Stimulated activated naive B cell treated with anti-CD40 and anti-IgM and Interleukin-4, amounts not matched to agents 10 μg/mL and 1 μg/mL and 100 μg/mL, for 72 hours (primary cell): ENCODE measurements around the gene PHC3.
"Not testable (repeated sequence)": the region's sequence is repeated elsewhere in the genome, so short reads cannot be mapped to it uniquely, and the experiment has no call there.

Experiments used
- ATAC-seq, 2 donors: fragments of 150-1000 bp; cut with Tn5 transposase; replicated peaks; 2 replicates each; pipeline ENCODE4 v1.10.0; 2021; ENCODE audit warnings: moderate library complexity in 1 of 2
- DNase-seq: peaks from one replicate; pipeline ENCODE4 v3.0.0; 2021
- H3K27ac Mint-ChIP-seq: one replicate; pipeline ENCODE4 v1.8.0; 2022; ENCODE audit warnings: mild to moderate bottlenecking, mixed read lengths
- H3K27me3 Mint-ChIP-seq, 2 donors: one replicate each; pipeline ENCODE4 v1.8.0; 2022; ENCODE audit warnings: mixed read lengths in 2 of 2
- H3K36me3 Mint-ChIP-seq, 2 donors: one replicate each; pipeline ENCODE4 v1.8.0; 2022; ENCODE audit warnings: mixed read lengths in 2 of 2, mild to moderate bottlenecking in 1 of 2
- H3K4me1 Mint-ChIP-seq, 2 donors: one replicate each; pipeline ENCODE4 v1.8.0; 2022; ENCODE audit warnings: mixed read lengths in 2 of 2, mild to moderate bottlenecking in 1 of 2
- H3K4me3 Mint-ChIP-seq, 2 donors: one replicate each; pipeline ENCODE4 v1.8.0; 2022; ENCODE audit warnings: mild to moderate bottlenecking in 2 of 2, mixed read lengths in 2 of 2, moderate library complexity in 1 of 2
- H3K9me3 Mint-ChIP-seq, 2 donors: one replicate each; pipeline ENCODE4 v1.8.0; 2022; ENCODE audit warnings: mixed read lengths in 2 of 2, mild to moderate bottlenecking in 1 of 2

The PHC3 gene

GRCh38 chr3:170128977-170129431, 52.5 kb downstream of the PHC3 start:
- DNase-seq (no peak), ATAC-seq (peak; percentile 78 to 79)
- Mint-ChIP-seq H3K27ac (peak overlapping the region; percentile 75), H3K9me3 (peaks cover 0 to 4% of the 10 kb centered on the region in 2 donors), H3K27me3 (no peaks in the 10 kb centered on the region), H3K36me3 (peaks cover 30 to 33% of the 10 kb centered on the region in 2 donors), H3K4me1 (peaks cover 11 to 14% of the 10 kb centered on the region in 2 donors), H3K4me3 (peak overlapping the region; percentile 18 to 35)

GRCh38 chr3:170128259-170128976, 53.1 kb downstream of the PHC3 start:
- H3K27ac Mint-ChIP-seq, result peak overlapping the region; percentile 75

DNA sequence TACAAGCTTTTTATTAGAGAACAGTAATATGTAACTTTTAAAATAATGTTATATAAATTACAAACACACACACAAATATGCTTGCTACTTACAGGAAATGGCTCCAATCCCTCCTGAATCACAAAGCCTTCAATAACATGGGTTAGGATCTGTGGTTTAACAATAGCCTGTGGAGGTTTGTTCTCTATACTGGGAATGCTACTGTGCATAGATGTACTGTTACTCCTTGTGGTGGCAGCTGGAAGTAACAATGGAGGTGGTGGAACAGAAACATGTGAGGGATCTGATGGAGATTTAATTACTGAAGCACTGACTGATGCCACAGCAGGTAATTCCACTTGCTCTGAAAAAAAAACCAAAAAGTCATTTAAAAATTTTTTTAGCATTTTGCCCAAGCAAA, 64.4 kb downstream of the PHC3 start:
- peaks cover 20 to 27% of the 10 kb centered on the region in 2 donors for H3K36me3 Mint-ChIP-seq
- H3K9me3 Mint-ChIP-seq, result no peaks in the 10 kb centered on the region
- peaks cover 0 to 8% of the 10 kb centered on the region in 2 donors for H3K4me1 Mint-ChIP-seq
- H3K27ac Mint-ChIP-seq, result peak overlapping the region; percentile 5
- no peak for DNase-seq
- no peak for ATAC-seq
- no peaks in the 10 kb centered on the region for H3K27me3 Mint-ChIP-seq
- no peak overlapping the region for H3K4me3 Mint-ChIP-seq

More at GRCh38 chr3:170128259-170128976, 53.1 kb downstream of the PHC3 start:
- DNase-seq, result peak; percentile 35
- peaks cover 11 to 14% of the 10 kb centered on the region in 2 donors for H3K4me1 Mint-ChIP-seq
- H3K27me3 Mint-ChIP-seq, result no peaks in the 10 kb centered on the region
- peaks cover 26 to 28% of the 10 kb centered on the region in 2 donors for H3K36me3 Mint-ChIP-seq
- peak overlapping the region; percentile 18 to 35 for H3K4me3 Mint-ChIP-seq
- ATAC-seq, result peak; percentile 83 to 85
- peaks cover 0 to 2% of the 10 kb centered on the region in 2 donors for H3K9me3 Mint-ChIP-seq

GRCh38 chr3:170114165-170114564, 67.4 kb downstream of the PHC3 start:
- not testable (repeated sequence) for H3K9me3 Mint-ChIP-seq, DNase-seq, H3K4me3 Mint-ChIP-seq, ATAC-seq, H3K27ac Mint-ChIP-seq, H3K27me3 Mint-ChIP-seq
- H3K4me1 Mint-ChIP-seq, result peaks cover 8 to 17% of the 10 kb centered on the region in 2 donors
- H3K36me3 Mint-ChIP-seq, result peaks cover 26 to 36% of the 10 kb centered on the region in 2 donors

DNA sequence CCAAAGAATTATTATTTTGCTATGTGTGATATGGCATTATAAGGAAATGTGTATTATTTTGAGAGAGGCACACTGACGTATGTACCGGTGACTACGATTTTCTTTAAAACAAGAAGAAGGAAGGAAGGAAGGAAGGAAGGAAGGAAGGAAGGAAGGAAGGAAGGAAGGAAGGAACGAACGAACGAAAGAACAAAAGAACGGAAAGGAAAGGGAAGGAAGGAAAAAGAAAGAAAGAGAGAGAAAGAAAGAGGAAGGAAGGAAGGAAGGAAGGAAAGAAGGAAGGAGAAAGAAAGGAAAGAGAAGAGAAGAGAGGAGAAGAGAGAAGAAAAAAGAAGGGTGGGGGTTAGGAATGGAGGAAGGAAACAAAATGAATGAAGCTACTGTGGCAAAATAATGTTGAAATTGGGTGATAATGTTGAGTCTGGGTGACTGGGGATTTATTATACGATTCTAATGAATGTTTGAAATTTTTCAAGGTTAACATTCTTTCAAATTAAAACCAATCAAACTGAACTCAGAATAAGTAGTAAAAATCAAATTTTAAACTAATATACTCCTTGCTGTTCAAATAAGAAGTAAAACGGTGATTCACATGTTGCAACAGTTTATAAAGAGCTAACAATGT, 70.3 kb downstream of the PHC3 start:
- no peak for DNase-seq
- H3K9me3 Mint-ChIP-seq, result no peaks in the 10 kb centered on the region

DNA sequence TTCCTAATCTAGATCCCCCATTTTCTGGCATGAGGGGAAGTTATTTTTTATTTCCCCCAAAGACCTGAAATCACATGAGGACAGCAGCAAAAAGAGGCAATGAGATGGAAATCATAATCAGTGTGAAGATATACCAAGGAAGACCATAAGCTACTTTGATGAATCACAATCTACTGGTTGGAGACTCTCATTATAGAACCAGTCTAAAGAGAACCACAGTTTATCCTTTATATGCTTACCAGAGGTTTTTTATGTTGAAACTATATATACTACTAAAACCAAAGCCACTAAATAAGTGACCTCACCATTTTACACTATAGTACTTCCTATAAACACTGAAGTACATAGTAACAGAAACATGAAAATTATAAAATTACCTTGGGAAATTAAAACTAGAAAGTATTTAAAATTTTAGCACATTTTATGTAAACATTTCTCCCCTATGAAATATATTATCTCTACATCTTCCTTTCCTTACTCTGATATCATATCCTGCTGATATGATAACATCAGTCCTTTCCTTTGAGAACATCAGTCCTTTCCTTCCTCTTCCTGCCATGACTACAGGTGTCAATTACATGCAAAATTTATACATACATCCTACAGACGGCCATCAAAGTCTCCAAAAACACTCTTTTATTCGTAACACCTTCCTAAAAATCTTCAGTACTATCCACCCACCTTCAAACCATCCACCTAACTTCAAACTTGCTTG, 71.8 kb downstream of the PHC3 start:
- no peaks in the 10 kb centered on the region for H3K9me3 Mint-ChIP-seq
- no peaks in the 10 kb centered on the region for H3K27me3 Mint-ChIP-seq
- DNase-seq (no peak), ATAC-seq (no peak)
- peaks cover 8 to 10% of the 10 kb centered on the region in 2 donors for H3K4me1 Mint-ChIP-seq
- no peak overlapping the region for H3K4me3 Mint-ChIP-seq
- peaks cover 25 to 36% of the 10 kb centered on the region in 2 donors for H3K36me3 Mint-ChIP-seq
- H3K27ac Mint-ChIP-seq, result peak overlapping the region; percentile 32

More for the DNA sequence above, 70.3 kb downstream of the PHC3 start:
- Mint-ChIP-seq H3K27me3 (no peaks in the 10 kb centered on the region), H3K4me3 (no peak overlapping the region), H3K36me3 (peaks cover 28 to 41% of the 10 kb centered on the region in 2 donors), H3K4me1 (peaks cover 8 to 10% of the 10 kb centered on the region in 2 donors), H3K27ac (no peak overlapping the region)
- no peak for ATAC-seq

GRCh38 chr3:170108955-170109354, 72.6 kb downstream of the PHC3 start:
- no peaks in the 10 kb centered on the region for H3K27me3 Mint-ChIP-seq
- DNase-seq (no peak), ATAC-seq (no peak)
- H3K4me1 Mint-ChIP-seq, result peaks cover 8 to 10% of the 10 kb centered on the region in 2 donors
- no peaks in the 10 kb centered on the region for H3K9me3 Mint-ChIP-seq
- H3K4me3 Mint-ChIP-seq, result no peak overlapping the region
- no peak overlapping the region for H3K27ac Mint-ChIP-seq
- peaks cover 23 to 36% of the 10 kb centered on the region in 2 donors for H3K36me3 Mint-ChIP-seq

DNA sequence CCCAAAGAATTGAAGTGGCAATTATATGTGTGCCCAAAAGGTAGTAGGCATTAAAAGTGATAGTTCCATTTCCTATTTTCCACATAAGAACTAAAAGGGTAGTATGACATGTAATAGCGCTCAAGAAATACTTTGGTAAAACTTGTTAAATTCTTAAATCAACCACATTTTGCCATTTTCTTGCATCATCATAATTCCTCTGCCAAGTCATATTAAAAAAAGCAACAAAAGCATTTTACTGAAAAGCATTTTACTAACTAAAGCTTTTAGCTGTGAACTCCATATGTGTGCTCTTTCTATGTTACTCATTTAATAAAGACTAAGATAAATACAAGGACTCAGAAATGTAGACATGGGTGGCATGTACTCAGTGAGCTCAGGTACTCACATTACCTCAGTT, 73.6 kb downstream of the PHC3 start:
- Mint-ChIP-seq H3K27ac (peak overlapping the region; percentile 34), H3K27me3 (no peaks in the 10 kb centered on the region), H3K9me3 (no peaks in the 10 kb centered on the region), H3K4me3 (no peak overlapping the region), H3K36me3 (peaks cover 19 to 31% of the 10 kb centered on the region in 2 donors), H3K4me1 (peaks cover 8 to 10% of the 10 kb centered on the region in 2 donors)
- DNase-seq (no peak), ATAC-seq (no peak)

- H3K9me3 Mint-ChIP-seq, result no peaks in the 10 kb centered on the region
- no peak overlapping the region for H3K4me3 Mint-ChIP-seq
- peaks cover 12 to 28% of the 10 kb centered on the region in 2 donors for H3K36me3 Mint-ChIP-seq
- H3K4me1 Mint-ChIP-seq, result peaks cover 0 to 8% of the 10 kb centered on the region in 2 donors
- ATAC-seq (no peak), DNase-seq (no peak)
- H3K27me3 Mint-ChIP-seq, result no peaks in the 10 kb centered on the region
- H3K27ac Mint-ChIP-seq, result peak overlapping the region; percentile 25
These were observed 79.1 kb downstream of the PHC3 start for GRCh38 chr3:170102431-170102830.

GRCh38 chr3:170100944-170101343, 80.6 kb downstream of the PHC3 start:
- no peaks in the 10 kb centered on the region for H3K27me3 Mint-ChIP-seq
- H3K4me1 Mint-ChIP-seq, result peaks cover 0 to 8% of the 10 kb centered on the region in 2 donors
- H3K27ac Mint-ChIP-seq, result no peak overlapping the region
- DNase-seq (no peak), ATAC-seq (no peak)
- H3K9me3 Mint-ChIP-seq, result no peaks in the 10 kb centered on the region
- no peak overlapping the region for H3K4me3 Mint-ChIP-seq
- peaks cover 12 to 32% of the 10 kb centered on the region in 2 donors for H3K36me3 Mint-ChIP-seq

GRCh38 chr3:170098753-170099152, 82.8 kb downstream of the PHC3 start:
- Mint-ChIP-seq H3K9me3 (no peaks in the 10 kb centered on the region), H3K36me3 (peaks cover 18 to 51% of the 10 kb centered on the region in 2 donors), H3K27ac (no peak overlapping the region), H3K27me3 (no peaks in the 10 kb centered on the region), H3K4me3 (no peak overlapping the region), H3K4me1 (peaks cover 0 to 8% of the 10 kb centered on the region in 2 donors)
- DNase-seq (no peak), ATAC-seq (no peak)

DNA sequence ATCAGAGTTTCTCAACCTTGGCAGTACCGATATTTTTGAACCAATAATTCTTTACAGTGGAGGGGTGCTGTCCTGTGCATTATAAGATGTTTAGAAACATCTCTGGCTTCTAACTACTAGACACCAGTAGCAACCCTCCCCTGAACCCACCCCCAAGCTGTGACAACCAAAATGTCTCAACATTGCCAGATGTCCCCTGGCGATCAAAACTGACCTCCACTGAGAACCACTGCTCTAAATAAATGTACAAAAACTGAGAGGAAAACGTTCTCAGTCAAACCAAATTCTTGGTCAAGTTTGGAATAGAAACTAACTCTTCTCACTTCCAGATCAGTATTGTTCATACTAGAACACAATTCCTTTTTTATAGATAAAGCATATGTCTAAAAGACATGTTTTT, 85.2 kb downstream of the PHC3 start:
- no peaks in the 10 kb centered on the region for H3K9me3 Mint-ChIP-seq
- no peak overlapping the region for H3K4me3 Mint-ChIP-seq
- no peak for DNase-seq
- H3K36me3 Mint-ChIP-seq, result peaks cover 20 to 47% of the 10 kb centered on the region in 2 donors
- peaks cover 0 to 7% of the 10 kb centered on the region in 2 donors for H3K4me1 Mint-ChIP-seq
- H3K27me3 Mint-ChIP-seq, result no peaks in the 10 kb centered on the region
- H3K27ac Mint-ChIP-seq, result no peak overlapping the region
- ATAC-seq, result no peak

- peaks cover 0 to 7% of the 10 kb centered on the region in 2 donors for H3K4me1 Mint-ChIP-seq
- DNase-seq (no peak), ATAC-seq (no peak)
- H3K4me3 Mint-ChIP-seq, result no peak overlapping the region
- no peak overlapping the region for H3K27ac Mint-ChIP-seq
- H3K9me3 Mint-ChIP-seq, result no peaks in the 10 kb centered on the region
- peaks cover 22 to 51% of the 10 kb centered on the region in 2 donors for H3K36me3 Mint-ChIP-seq
- no peaks in the 10 kb centered on the region for H3K27me3 Mint-ChIP-seq
These were observed 85.8 kb downstream of the PHC3 start for GRCh38 chr3:170095771-170096170.

DNA sequence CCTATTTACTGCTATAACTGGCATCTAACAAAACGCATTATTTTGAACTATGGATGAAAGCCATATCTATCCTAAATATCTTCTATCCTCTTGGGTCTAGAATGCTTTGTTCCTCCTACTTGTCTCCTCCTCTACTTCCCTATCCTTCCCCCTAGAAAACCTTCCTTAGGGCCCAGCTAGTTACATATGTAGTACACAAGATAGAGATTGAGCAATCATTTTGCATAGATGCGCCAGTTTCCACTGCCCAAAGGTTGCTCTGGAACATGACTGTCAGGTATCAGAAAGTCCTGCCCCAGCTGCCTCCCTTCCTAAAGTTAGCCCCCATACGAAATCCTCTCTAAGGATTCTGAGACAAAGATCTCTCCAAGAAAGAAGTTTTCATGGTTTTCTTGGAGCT, 88.6 kb downstream of the PHC3 start:
- no peaks in the 10 kb centered on the region for H3K27me3 Mint-ChIP-seq
- DNase-seq (no peak), ATAC-seq (no peak)
- H3K4me1 Mint-ChIP-seq, result peaks cover 0 to 1% of the 10 kb centered on the region in 2 donors
- H3K4me3 Mint-ChIP-seq, result no peak overlapping the region
- H3K36me3 Mint-ChIP-seq, result peaks cover 19 to 40% of the 10 kb centered on the region in 2 donors
- H3K27ac Mint-ChIP-seq, result no peak overlapping the region
- no peaks in the 10 kb centered on the region for H3K9me3 Mint-ChIP-seq
